CD4-positive, CD25-positive, alpha-beta regulatory T cell (primary cell): ENCODE data around the gene SCIMP. TPM values are rescaled to one million over a fixed set of nuclear protein-coding genes. Genes with fewer than 3 reads are reported as not detected.
A peak's percentile ranks its signal among the peaks of the same experiment; 100 is the strongest.

Source experiments
- ATAC-seq, 2 donors: fragments of 150-1000 bp; cut with Tn5 transposase; one replicate each; pipeline ENCODE4 v1.10.0; 2021; ENCODE audit warnings: low read depth in 2 of 2, moderate number of reproducible peaks in 2 of 2, moderate library complexity in 1 of 2
- DNase-seq, 3 donors: peaks; one replicate each; pipeline versions ENCODE4 v3.0.0 to v3.0.0-alpha.2; 2012 to 2022; ENCODE audit warnings: mixed read lengths in 1 of 3
- H3K27ac ChIP-seq: one replicate; pipeline ENCODE4 v1.7.0; 2013; ENCODE audit warnings: mild to moderate bottlenecking, low read length; ENCODE audit not compliant: insufficient read depth, poor library complexity, severe bottlenecking
- H3K27me3 ChIP-seq: one replicate; pipeline ENCODE4 v1.7.0; 2013; ENCODE audit warnings: low read length; ENCODE audit not compliant: control insufficient read depth, insufficient read depth
- H3K36me3 ChIP-seq: one replicate; pipeline ENCODE4 v1.7.0; 2013; ENCODE audit warnings: mild to moderate bottlenecking, low read length, moderate library complexity; ENCODE audit not compliant: control insufficient read depth, insufficient read depth
- H3K4me1 ChIP-seq: 2 replicates; pipeline ENCODE4 v1.7.0; 2013; ENCODE audit warnings: mild to moderate bottlenecking, low read length; ENCODE audit not compliant: insufficient read depth, control insufficient read depth, poor library complexity, severe bottlenecking
- H3K4me3 ChIP-seq: one replicate; pipeline ENCODE4 v1.7.0; 2013; ENCODE audit warnings: low read depth, mild to moderate bottlenecking, low read length, moderate library complexity
- H3K9me3 ChIP-seq, 2 experiments: 1 replicate in 1 of 2; 2 replicates in 1 of 2; pipeline ENCODE4 v1.7.0; 2013; ENCODE audit warnings: low read length in 2 of 2, mild to moderate bottlenecking in 1 of 2, moderate library complexity in 1 of 2; ENCODE audit not compliant: control insufficient read depth in 2 of 2
- H3K27ac Mint-ChIP-seq, 3 donors: one replicate each; pipeline ENCODE4 v1.8.0; 2020 to 2022; ENCODE audit warnings: mild to moderate bottlenecking in 3 of 3, mixed read lengths in 3 of 3, moderate library complexity in 2 of 3
- H3K27me3 Mint-ChIP-seq: one replicate; pipeline ENCODE4 v1.8.0; 2022; ENCODE audit warnings: mild to moderate bottlenecking, mixed read lengths
- H3K36me3 Mint-ChIP-seq: one replicate; pipeline ENCODE4 v1.8.0; 2020; ENCODE audit warnings: mixed read lengths
- H3K4me1 Mint-ChIP-seq, 4 donors: one replicate each; pipeline ENCODE4 v1.8.0; 2020 to 2022; ENCODE audit warnings: mixed read lengths in 4 of 4, mild to moderate bottlenecking in 1 of 4
- H3K4me3 Mint-ChIP-seq, 4 donors: one replicate each; pipeline ENCODE4 v1.8.0; 2020 to 2022; ENCODE audit warnings: mild to moderate bottlenecking in 4 of 4, mixed read lengths in 4 of 4, moderate library complexity in 3 of 4
- H3K9me3 Mint-ChIP-seq, 7 donors: one replicate each; pipeline ENCODE4 v1.8.0; 2020 to 2022; ENCODE audit warnings: mixed read lengths in 7 of 7, mild to moderate bottlenecking in 3 of 7, moderate library complexity in 2 of 7
- polyA plus RNA-seq, 4 donors: library from polyadenylated mRNA; unstranded; fragments of 300-500 nt; fragmentation: Illumina TruSeq; gene quantifications; one replicate each; pipeline ENCODE4 v1.2.3, GENCODE V29; 2021
- total RNA-seq: library from RNA; stranded (reverse); gene quantifications from one replicate; pipeline ENCODE4 v1.2.3, GENCODE V29; 2022

SCIMP gene
- total and polyA plus RNA-seq, 5 donors from 2014 or later, result 0.19 to 1.2 (median 0.29) TPM; not detected in 1

- Mint-ChIP-seq H3K27me3 (peaks cover 4% of the 10 kb centered on the region), H3K36me3 (no peaks in the 10 kb centered on the region), H3K4me1 (no peaks in the 10 kb centered on the region), H3K27ac (no peak overlapping the region), H3K9me3 (no peaks in the 10 kb centered on the region), H3K4me3 (no peak overlapping the region)
- Histone ChIP-seq H3K4me3 (no peak overlapping the region), H3K36me3 (no peaks in the 10 kb centered on the region), H3K4me1 (no peaks in the 10 kb centered on the region), H3K27me3 (no peaks in the 10 kb centered on the region), H3K9me3 (no peaks in the 10 kb centered on the region), H3K27ac (no peak overlapping the region)
- DNase-seq, result no peak
- no peak for ATAC-seq
Measured at GRCh38 chr17:5264893-5265292, 30.2 kb upstream of the SCIMP start.

DNA sequence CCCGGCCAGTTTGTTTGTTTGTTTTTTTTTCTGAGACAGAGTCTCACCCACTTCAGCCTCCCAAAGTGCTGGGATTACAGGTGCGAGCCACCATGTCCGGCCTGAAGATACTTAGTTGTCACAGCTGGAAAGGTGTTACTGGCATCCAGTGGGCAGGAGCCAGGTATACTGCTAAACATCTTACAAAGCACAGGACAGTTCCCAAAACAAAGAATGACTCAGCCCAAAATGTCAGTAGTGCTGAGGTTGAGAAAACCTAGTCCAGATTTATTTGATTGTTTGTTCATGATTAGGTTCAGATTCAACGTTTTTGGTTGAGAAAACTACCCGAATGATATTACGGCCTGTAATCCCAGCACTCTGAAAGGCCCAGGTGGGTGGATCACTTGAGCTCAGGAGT, 28.8 kb upstream of the SCIMP start:
- Mint-ChIP-seq H3K27ac (no peak overlapping the region), H3K9me3 (peaks cover 0 to 2% (median 0%) of the 10 kb centered on the region in 7 donors), H3K27me3 (peaks cover 4% of the 10 kb centered on the region), H3K36me3 (no peaks in the 10 kb centered on the region), H3K4me1 (no peaks in the 10 kb centered on the region), H3K4me3 (no peak overlapping the region)
- H3K27ac ChIP-seq, result no peak overlapping the region
- H3K4me3 ChIP-seq, result no peak overlapping the region
- H3K4me1 ChIP-seq, result no peaks in the 10 kb centered on the region
- no peaks in the 10 kb centered on the region for H3K36me3 ChIP-seq
- H3K27me3 ChIP-seq, result no peaks in the 10 kb centered on the region
- H3K9me3 ChIP-seq, result no peaks in the 10 kb centered on the region
- ATAC-seq, result no peak
- no peak for DNase-seq

- no peak for DNase-seq
- Mint-ChIP-seq H3K36me3 (no peaks in the 10 kb centered on the region), H3K27ac (no peak overlapping the region), H3K4me3 (no peak overlapping the region), H3K9me3 (peaks cover 0 to 2% (median 0%) of the 10 kb centered on the region in 7 donors), H3K4me1 (no peaks in the 10 kb centered on the region), H3K27me3 (peaks cover 4% of the 10 kb centered on the region)
- no peaks in the 10 kb centered on the region for H3K4me1 ChIP-seq
- H3K27ac ChIP-seq, result no peak overlapping the region
- ATAC-seq, result no peak
- no peak overlapping the region for H3K4me3 ChIP-seq
- H3K27me3 ChIP-seq, result no peaks in the 10 kb centered on the region
- H3K36me3 ChIP-seq, result no peaks in the 10 kb centered on the region
- H3K9me3 ChIP-seq, result no peaks in the 10 kb centered on the region
Measured at GRCh38 chr17:5262416-5262991, 27.8 kb upstream of the SCIMP start.

DNA sequence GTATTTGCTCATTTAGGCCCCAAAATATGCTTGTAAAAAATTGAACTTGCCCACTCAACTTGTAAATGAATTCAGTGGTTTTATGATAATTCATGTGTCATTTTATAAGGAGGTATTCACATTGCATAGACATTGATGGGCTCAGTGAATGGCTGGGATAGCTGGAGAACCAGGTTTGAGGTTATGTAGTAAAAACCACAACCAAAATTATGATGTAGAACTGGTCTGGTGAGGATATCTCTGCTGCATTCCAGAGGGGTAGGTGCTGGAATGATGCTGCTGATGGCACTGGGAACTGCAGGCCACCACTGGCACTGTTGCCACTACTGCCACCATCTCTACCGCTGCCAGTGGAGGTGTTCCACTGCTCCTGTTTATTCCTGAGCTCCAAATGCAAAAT, 25.9 kb upstream of the SCIMP start:
- H3K27ac ChIP-seq, result no peak overlapping the region
- H3K27me3 ChIP-seq, result no peaks in the 10 kb centered on the region
- Mint-ChIP-seq H3K36me3 (no peaks in the 10 kb centered on the region), H3K9me3 (peaks cover 0 to 2% (median 0%) of the 10 kb centered on the region in 7 donors), H3K27ac (no peak overlapping the region), H3K4me1 (peaks cover 0 to 2% (median under 1%) of the 10 kb centered on the region in 4 donors), H3K27me3 (peaks cover 11% of the 10 kb centered on the region), H3K4me3 (no peak overlapping the region)
- no peaks in the 10 kb centered on the region for H3K36me3 ChIP-seq
- no peak for DNase-seq
- ATAC-seq, result no peak
- H3K9me3 ChIP-seq, result no peaks in the 10 kb centered on the region
- no peaks in the 10 kb centered on the region for H3K4me1 ChIP-seq
- no peak overlapping the region for H3K4me3 ChIP-seq

DNA sequence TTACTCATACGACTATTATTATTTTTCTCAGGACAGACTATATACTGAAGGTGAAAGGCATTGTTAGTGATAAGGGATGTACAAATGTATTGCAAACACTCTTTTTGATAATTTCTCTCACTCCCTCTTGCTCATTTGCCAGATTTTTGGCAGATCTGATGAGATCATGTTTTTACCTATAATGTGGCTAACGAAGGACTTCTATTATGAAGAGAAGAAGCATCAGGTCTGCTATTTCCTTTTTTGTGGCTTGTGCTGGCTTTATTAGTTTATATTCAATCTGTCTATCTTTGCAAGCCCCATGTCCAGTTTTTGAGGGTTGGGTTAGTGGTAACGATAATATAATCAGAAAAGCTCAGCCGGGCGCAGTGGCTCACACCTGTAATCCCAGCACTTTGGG, 22.5 kb upstream of the SCIMP start:
- no peak overlapping the region for H3K27ac Mint-ChIP-seq
- H3K9me3 Mint-ChIP-seq, result peaks cover 0 to 2% (median 0%) of the 10 kb centered on the region in 7 donors
- H3K36me3 ChIP-seq, result no peaks in the 10 kb centered on the region
- peaks cover under 1% of the 10 kb centered on the region for H3K36me3 Mint-ChIP-seq
- peaks cover 7% of the 10 kb centered on the region for H3K27me3 Mint-ChIP-seq
- no peaks in the 10 kb centered on the region for H3K9me3 ChIP-seq
- DNase-seq (no peak), ATAC-seq (no peak)
- H3K4me1 ChIP-seq, result peaks cover 5% of the 10 kb centered on the region
- H3K27me3 ChIP-seq, result no peaks in the 10 kb centered on the region
- no peak overlapping the region for H3K27ac ChIP-seq
- peaks cover 7 to 13% (median 8%) of the 10 kb centered on the region in 4 donors for H3K4me1 Mint-ChIP-seq
- no peak overlapping the region for H3K4me3 ChIP-seq
- no peak overlapping the region for H3K4me3 Mint-ChIP-seq

DNA sequence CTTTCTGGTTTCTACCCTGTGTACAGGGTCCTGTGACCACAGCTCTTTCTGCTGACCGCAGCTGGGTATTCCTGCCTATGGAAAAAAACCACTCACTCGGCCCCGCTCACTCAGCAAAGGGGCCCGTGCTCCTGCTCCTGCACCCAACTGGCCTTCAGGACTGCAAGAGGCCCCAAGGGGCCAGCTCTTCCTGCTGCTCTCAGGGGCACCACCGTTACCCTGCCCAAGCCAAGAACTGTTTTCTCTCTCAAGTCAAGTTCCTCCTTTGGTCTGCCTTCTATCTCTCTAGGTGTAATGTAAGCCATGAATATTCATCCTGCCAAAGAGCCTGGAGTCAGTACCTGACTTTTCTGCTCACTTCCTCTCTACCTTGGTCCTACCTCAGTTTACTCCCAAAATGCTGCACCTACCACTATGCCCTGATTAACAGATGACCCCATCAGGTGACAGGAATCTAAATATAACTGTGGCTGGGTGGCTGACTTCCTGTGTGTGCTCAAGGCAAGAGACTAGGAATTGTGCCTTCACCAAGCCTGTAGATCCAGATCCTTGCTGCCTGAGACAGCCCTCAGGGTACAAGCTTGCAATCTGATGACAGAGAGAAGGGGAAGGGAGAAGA, 20.4 kb upstream of the SCIMP start:
- H3K27ac ChIP-seq, result no peak overlapping the region
- peaks cover 7 to 13% (median 8%) of the 10 kb centered on the region in 4 donors for H3K4me1 Mint-ChIP-seq
- H3K4me1 ChIP-seq, result peaks cover 5% of the 10 kb centered on the region
- DNase-seq, result no peak
- no peaks in the 10 kb centered on the region for H3K9me3 ChIP-seq
- H3K4me3 ChIP-seq, result no peak overlapping the region
- H3K4me3 Mint-ChIP-seq, result peak overlapping the region in 1 of 4 donors; percentile 29
- H3K36me3 ChIP-seq, result no peaks in the 10 kb centered on the region
- H3K27me3 Mint-ChIP-seq, result peaks cover 7% of the 10 kb centered on the region
- H3K27me3 ChIP-seq, result no peaks in the 10 kb centered on the region
- ATAC-seq, result no peak
- H3K27ac Mint-ChIP-seq, result peak overlapping the region in 2 of 3 donors; percentile 11 to 26
- peaks cover 4% of the 10 kb centered on the region for H3K36me3 Mint-ChIP-seq
- peaks cover 0 to 2% (median 0%) of the 10 kb centered on the region in 7 donors for H3K9me3 Mint-ChIP-seq

GRCh38 chr17:5254414-5254813, 19.8 kb upstream of the SCIMP start:
- no peaks in the 10 kb centered on the region for H3K9me3 ChIP-seq
- no peak for ATAC-seq
- no peak overlapping the region for H3K27ac Mint-ChIP-seq
- peaks cover 4% of the 10 kb centered on the region for H3K36me3 Mint-ChIP-seq
- no peak overlapping the region for H3K27ac ChIP-seq
- H3K4me1 ChIP-seq, result peaks cover 5% of the 10 kb centered on the region
- no peak overlapping the region for H3K4me3 Mint-ChIP-seq
- H3K36me3 ChIP-seq, result no peaks in the 10 kb centered on the region
- DNase-seq, result no peak
- H3K4me1 Mint-ChIP-seq, result peaks cover 11 to 18% (median 13%) of the 10 kb centered on the region in 4 donors
- peaks cover 7% of the 10 kb centered on the region for H3K27me3 Mint-ChIP-seq
- H3K4me3 ChIP-seq, result no peak overlapping the region
- peaks cover 0 to 2% (median 0%) of the 10 kb centered on the region in 7 donors for H3K9me3 Mint-ChIP-seq
- no peaks in the 10 kb centered on the region for H3K27me3 ChIP-seq

DNA sequence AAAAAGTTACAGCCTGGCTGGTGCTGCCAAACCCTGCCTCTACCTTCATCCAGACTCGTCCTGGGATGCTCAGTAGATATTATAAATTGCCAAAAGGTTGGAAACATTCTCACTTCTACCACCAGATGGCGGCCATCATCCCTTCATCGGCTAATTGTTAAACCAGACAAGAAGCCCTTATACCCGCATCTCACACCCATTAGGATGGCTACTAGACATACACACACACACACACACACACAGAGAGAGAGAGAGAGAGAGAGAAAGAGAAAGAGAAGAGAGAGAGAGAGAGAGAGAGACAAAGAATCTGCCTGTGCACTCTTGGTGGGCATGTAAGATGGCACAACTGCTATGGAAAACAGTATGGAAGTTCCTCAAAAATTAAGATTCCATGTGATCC, 15.0 kb upstream of the SCIMP start:
- H3K27me3 ChIP-seq, result no peaks in the 10 kb centered on the region
- no peaks in the 10 kb centered on the region for H3K9me3 ChIP-seq
- H3K27ac ChIP-seq, result no peak overlapping the region
- Mint-ChIP-seq H3K27ac (peak overlapping the region in 2 of 3 donors; percentile 8 to 12), H3K27me3 (no peaks in the 10 kb centered on the region), H3K36me3 (peaks cover 4% of the 10 kb centered on the region), H3K4me1 (peaks cover 5 to 16% (median 7%) of the 10 kb centered on the region in 4 donors), H3K9me3 (no peaks in the 10 kb centered on the region), H3K4me3 (peak overlapping the region in 2 of 4 donors; percentile 9 to 64)
- peak; percentile 50 to 74 for ATAC-seq
- DNase-seq, result peak; percentile 47 to 87 (median 69)
- H3K36me3 ChIP-seq, result no peaks in the 10 kb centered on the region
- H3K4me3 ChIP-seq, result no peak overlapping the region
- H3K4me1 ChIP-seq, result no peaks in the 10 kb centered on the region
